ENCODE data around the gene SYNRG. TPM values are rescaled to one million over a fixed set of nuclear protein-coding genes. Genes with fewer than 3 reads are reported as not detected.

The SYNRG gene
- total RNA-seq, 1 experiment from 2014 or later: 9.7 TPM

GRCh38 chr17:37530420-37530819, 78.8 kb downstream of the SYNRG start:
- H3K9ac ChIP-seq (ENCODE audit: low read length): no peak overlapping the region
- CTCF ChIA-PET: no interaction called here
- intact Hi-C loops (cut with micrococcal nuclease): no loop called here
- H3K4me3 ChIP-seq (ENCODE audit: low read length): no peak overlapping the region
- no peak for DNase-seq
- POLR2A ChIA-PET (ENCODE audit: unreplicated experiment): no interaction called here
- no peaks in the 10 kb centered on the region for H3K79me2 ChIP-seq (ENCODE audit: low read length)
- H3K4me1 ChIP-seq (ENCODE audit: insufficient read depth, low read length): no peaks in the 10 kb centered on the region
- TF ChIP-seq CTCF (conservative IDR thresholded peaks at IDR 0.05; ENCODE audit: low read depth, low read length): no peak
- TF ChIP-seq EZH2 (IDR thresholded peaks at IDR 0.05; ENCODE audit: low read length, unreplicated experiment): no peak
- no peak for TF ChIP-seq EZH2phosphoT487 (IDR thresholded peaks at IDR 0.05; ENCODE audit: borderline replicate concordance, low read length)
- no peak overlapping the region for H3K4me2 ChIP-seq (ENCODE audit: low read length)
- no peaks in the 10 kb centered on the region for H3F3A ChIP-seq (ENCODE audit: low read length, unreplicated experiment)
- no peak overlapping the region for H3K27ac ChIP-seq (ENCODE audit: low read length)
- no peak for ATAC-seq
- no TSS peak for BruUV-seq (replicated peaks)
- H3K27me3 ChIP-seq (ENCODE audit: low read length): no peaks in the 10 kb centered on the region
- no peaks in the 10 kb centered on the region for H3K36me3 ChIP-seq (ENCODE audit: low read depth, low read length)
- no peaks in the 10 kb centered on the region for H3K9me2 ChIP-seq (replicated peaks; ENCODE audit: low read length)
- H2AFZ ChIP-seq (ENCODE audit: low read length): no peak overlapping the region
- H4K20me1 ChIP-seq (ENCODE audit: low read length): no peaks in the 10 kb centered on the region
- H3K9me3 ChIP-seq (ENCODE audit: low read length): no peaks in the 10 kb centered on the region

GRCh38 chr17:37527249-37527851, 81.9 kb downstream of the SYNRG start:
- Histone ChIP-seq H3F3A (ENCODE audit: low read length, unreplicated experiment) (no peaks in the 10 kb centered on the region), H3K4me3 (ENCODE audit: low read length) (no peak overlapping the region), H2AFZ (ENCODE audit: low read length) (no peak overlapping the region), H3K9me2 (replicated peaks; ENCODE audit: low read length) (no peaks in the 10 kb centered on the region), H3K4me1 (ENCODE audit: insufficient read depth, low read length) (no peaks in the 10 kb centered on the region), H3K27me3 (ENCODE audit: low read length) (no peaks in the 10 kb centered on the region), H3K9ac (ENCODE audit: low read length) (no peak overlapping the region), H4K20me1 (ENCODE audit: low read length) (no peaks in the 10 kb centered on the region), H3K27ac (ENCODE audit: low read length) (no peak overlapping the region), H3K4me2 (ENCODE audit: low read length) (no peak overlapping the region), H3K36me3 (ENCODE audit: low read depth, low read length) (no peaks in the 10 kb centered on the region), H3K79me2 (ENCODE audit: low read length) (no peaks in the 10 kb centered on the region), H3K9me3 (ENCODE audit: low read length) (no peaks in the 10 kb centered on the region)
- intact Hi-C loops (cut with micrococcal nuclease): loop anchor here (1.0 kb wide), 1 partner anchor 43 kb away; no protein-coding TSS in a partner anchor
- ChIA-PET POLR2A (ENCODE audit: unreplicated experiment) (no interaction called here), CTCF (interaction anchor here (1.0 to 1.1 kb wide), 2 partner anchors 43 to 154 kb away, joined by 5 to 13 read pairs; no protein-coding TSS in a partner anchor)
- BruUV-seq (replicated peaks): no TSS peak
- TF ChIP-seq EZH2phosphoT487 (IDR thresholded peaks at IDR 0.05; ENCODE audit: borderline replicate concordance, low read length) (no peak), CTCF (conservative IDR thresholded peaks at IDR 0.05; ENCODE audit: low read depth, low read length) (peak; percentile 74)
- peak; percentile 79 for ATAC-seq
- DNase-seq: peak; percentile 67

GRCh38 chr17:37523715-37524219, 85.5 kb downstream of the SYNRG start:
- ChIA-PET POLR2A (ENCODE audit: unreplicated experiment) (no interaction called here), CTCF (interaction anchor here (0.5 kb wide), 1 partner anchor 293 kb away, joined by 3 read pairs; no protein-coding TSS in a partner anchor)
- intact Hi-C loops (cut with micrococcal nuclease): no loop called here
- H3K36me3 ChIP-seq (ENCODE audit: low read depth, low read length): no peaks in the 10 kb centered on the region
- H3K4me2 ChIP-seq (ENCODE audit: low read length): no peak overlapping the region
- H3K27ac ChIP-seq (ENCODE audit: low read length): no peak overlapping the region
- H4K20me1 ChIP-seq (ENCODE audit: low read length): no peaks in the 10 kb centered on the region
- no peaks in the 10 kb centered on the region for H3K4me1 ChIP-seq (ENCODE audit: insufficient read depth, low read length)
- no peak overlapping the region for H2AFZ ChIP-seq (ENCODE audit: low read length)
- H3K9ac ChIP-seq (ENCODE audit: low read length): no peak overlapping the region
- H3K9me2 ChIP-seq (replicated peaks; ENCODE audit: low read length): no peaks in the 10 kb centered on the region
- no TSS peak for BruUV-seq (replicated peaks)
- TF ChIP-seq CTCF (conservative IDR thresholded peaks at IDR 0.05; ENCODE audit: low read depth, low read length) (no peak), EZH2 (IDR thresholded peaks at IDR 0.05; ENCODE audit: low read length, unreplicated experiment) (no peak), EZH2phosphoT487 (IDR thresholded peaks at IDR 0.05; ENCODE audit: borderline replicate concordance, low read length) (no peak)
- DNase-seq: no peak
- H3K79me2 ChIP-seq (ENCODE audit: low read length): no peaks in the 10 kb centered on the region
- no peak for ATAC-seq
- no peaks in the 10 kb centered on the region for H3K9me3 ChIP-seq (ENCODE audit: low read length)
- no peaks in the 10 kb centered on the region for H3F3A ChIP-seq (ENCODE audit: low read length, unreplicated experiment)
- H3K27me3 ChIP-seq (ENCODE audit: low read length): no peaks in the 10 kb centered on the region
- no peak overlapping the region for H3K4me3 ChIP-seq (ENCODE audit: low read length)
